ENCODE data around the gene SCN3B.

- TF ChIP-seq POLR2A (IDR thresholded peaks at IDR 0.05) (no peak), CTCF (IDR thresholded peaks at IDR 0.05) (no peak)
Measured at GRCh38 chr11:123579482-123579812, 75.0 kb downstream of the SCN3B start.
